ENCODE results near the gene AP4E1. TPM values are rescaled to one million over a fixed set of nuclear protein-coding genes. Genes with fewer than 3 reads are reported as not detected.

Gene AP4E1
- total and polyA plus RNA-seq, 2 of the 8 experiments (the other 6 are each of a cell fraction or from before 2014, with no cell fraction given) = 1.4 to 10.9 TPM

DNA sequence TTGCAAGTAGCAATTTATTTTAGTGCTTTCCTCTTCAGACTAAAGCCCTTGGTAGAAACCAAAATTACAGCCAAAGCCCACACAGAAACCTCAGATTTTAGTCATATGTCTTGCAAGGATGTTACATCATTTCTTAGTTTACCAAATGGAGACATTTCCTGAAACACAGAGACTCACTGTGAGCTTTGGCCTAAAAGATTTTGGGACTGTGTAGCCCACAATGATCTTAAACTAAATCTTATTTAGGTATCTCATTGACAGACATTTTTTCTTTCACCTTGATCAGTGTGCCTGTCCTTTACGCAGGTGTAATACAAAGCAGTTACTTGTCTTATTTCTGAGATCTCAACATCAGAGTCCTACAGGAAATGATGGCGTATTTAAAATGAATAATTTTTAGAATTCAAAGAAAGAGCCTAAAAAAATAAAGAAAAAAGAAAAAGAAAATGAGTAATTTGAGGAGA is 27.8 kb upstream of the AP4E1 start:
- no peaks in the 10 kb centered on the region for H4K20me1 ChIP-seq (replicated peaks in 1 of 2; ENCODE audit: control insufficient read depth in 1 of 2, insufficient read depth in 2 of 2, low read length in 2 of 2)
- no peak overlapping the region for H4K91ac ChIP-seq (replicated peaks; ENCODE audit: insufficient read length, low read length)
- no peak overlapping the region for H2BK5ac ChIP-seq (ENCODE audit: low read depth, low read length)
- DNase-seq (ENCODE audit: low read depth in 1 of 2, low spot score in 2 of 2) (no peak), FAIRE-seq (no peak)
- WGBS, 2 experiments (ENCODE audit: extremely low coverage in 1 of 2, insufficient coverage in 1 of 2, insufficient read length in 1 of 2, insufficient replicate concordance in 2 of 2, low coverage in 1 of 2, low lambda C conversion rate in 2 of 2, missing lambda C conversion rate in 1 of 2) = 75% methylated on average over 2 of the region's 2 CpGs; no CpG with 5 or more reads in 1 of the 2 experiments
- ChIA-PET CTCF (ENCODE audit: partially characterized antibody) (interaction anchor here (0.8 to 3.2 kb wide), 5 partner anchors 27 to 356 kb away, joined by 3 to 9 read pairs (median 4); no protein-coding TSS in a partner anchor), POLR2A (ENCODE audit: partially characterized antibody) (interaction anchor here (1.0 to 1.8 kb wide), 2 partner anchors 13 to 526 kb away, joined by 3 to 4 read pairs; partner anchors contain the start of gene GABPB1)
- H4K8ac ChIP-seq (ENCODE audit: extremely low read depth, insufficient read depth, low read length) = no peak overlapping the region
- H3K27ac ChIP-seq (ENCODE audit: low read depth, low read length) = no peak overlapping the region
- H2AFZ ChIP-seq (ENCODE audit: low read length) = no peak overlapping the region
- H3K4me2 ChIP-seq (ENCODE audit: insufficient read depth in 1 of 2, low read depth in 2 of 2, low read length in 2 of 2) = no peak overlapping the region
- no peaks in the 10 kb centered on the region for H3K79me2 ChIP-seq (ENCODE audit: control insufficient read depth in 1 of 2, insufficient read depth in 2 of 2, low read length in 2 of 2)
- H4K5ac ChIP-seq (ENCODE audit: insufficient read length, low read depth, low read length) = no peak overlapping the region
- no peak overlapping the region for H3K9ac ChIP-seq (replicated peaks in 1 of 4; ENCODE audit: extremely low read depth in 1 of 4, low read depth in 3 of 4, low read length in 3 of 4)
- H3K4ac ChIP-seq (replicated peaks; ENCODE audit: insufficient read length, low read depth, low read length) = no peak overlapping the region
- no peak overlapping the region for H2BK15ac ChIP-seq (ENCODE audit: low read length)
- no peaks in the 10 kb centered on the region for H3K79me1 ChIP-seq (ENCODE audit: low read depth, low read length)
- H3K36me3 ChIP-seq (ENCODE audit: control insufficient read depth in 2 of 4, insufficient read depth in 4 of 4, low read length in 3 of 4) = no peaks in the 10 kb centered on the region
- no peak overlapping the region for H3K14ac ChIP-seq (ENCODE audit: insufficient read length)
- H3K18ac ChIP-seq (ENCODE audit: extremely low read depth, low read length) = no peak overlapping the region
- no peak overlapping the region for H2BK12ac ChIP-seq (ENCODE audit: low read depth, low read length)
- H2BK20ac ChIP-seq (ENCODE audit: low read length) = no peak overlapping the region
- no peak overlapping the region for H2BK120ac ChIP-seq (replicated peaks; ENCODE audit: low read depth, low read length)
- no peaks in the 10 kb centered on the region for H3K4me1 ChIP-seq (replicated peaks in 1 of 4; ENCODE audit: control insufficient read depth in 3 of 4, insufficient read depth in 4 of 4, low read length in 3 of 4)
- no peak overlapping the region for H3K23ac ChIP-seq (ENCODE audit: insufficient read length)
- H3K9me3 ChIP-seq (ENCODE audit: insufficient read depth in 2 of 2, low read depth in 1 of 2, low read length in 1 of 2) = no peaks in the 10 kb centered on the region
- no peak overlapping the region for H2AK5ac ChIP-seq (ENCODE audit: low read depth, low read length)
- no peak overlapping the region for H3K56ac ChIP-seq (replicated peaks; ENCODE audit: insufficient read length, low read depth, low read length)
- H3K27me3 ChIP-seq (replicated peaks in 1 of 4; ENCODE audit: control insufficient read depth in 3 of 4, extremely low read depth in 1 of 4, insufficient read depth in 3 of 4, low read length in 3 of 4) = no peaks in the 10 kb centered on the region
- no peak overlapping the region for H3K4me3 ChIP-seq (ENCODE audit: extremely low read depth in 1 of 4, insufficient read depth in 2 of 4, low read depth in 3 of 4, low read length in 4 of 4)
- H3K23me2 ChIP-seq (ENCODE audit: low read depth, low read length) = no peaks in the 10 kb centered on the region
- no peak for TF ChIP-seq SIX5 (IDR thresholded peaks at IDR 0.05; ENCODE audit: low read depth, low read length)
- no peak for TF ChIP-seq KDM4A (IDR thresholded peaks at IDR 0.05; ENCODE audit: low read depth, low read length, severe bottlenecking)
